RWPE1 (cell line): ENCODE data around the gene OR52E1.

Experiments used
- CTCF ChIA-PET: fragments of 350-600 bp; sonication (Branson Sonifier 250); formaldehyde crosslinking; extraction: SDS; loops from one replicate; lab custom pipeline; 2021; lab: Yijun Ruan, JAX
- POLR2A ChIA-PET: fragments of 400-600 bp; formaldehyde crosslinking; extraction: SDS; loops from one replicate; lab custom pipeline; 2020; ENCODE audit warnings: antibody characterized with exemption; ENCODE audit not compliant: low non-redundant PET; lab: Yijun Ruan, JAX
- DNase-seq: peaks from one replicate; pipeline ENCODE4 v3.0.0; 2012; ENCODE audit warnings: low spot score
- H3K27ac ChIP-seq: fragments of 450-650 bp; 2 replicates; pipeline ENCODE4 v1.5.1; 2017
- CTCF ChIP-seq: fragments of 450-650 bp; conservative IDR thresholded peaks from 2 replicates; pipeline ENCODE4 v1.5.1; 2017; ENCODE audit warnings: low read depth, mild to moderate bottlenecking

OR52E1 gene

GRCh38 chr11:5102246-5102645 is 32.9 kb downstream of the OR52E1 start:
- H3K27ac ChIP-seq = no peak overlapping the region
- POLR2A ChIA-PET = no interaction called here
- CTCF ChIA-PET = interaction anchor here (0.6 kb wide), 1 partner anchor 469 kb away, joined by 7 read pairs; no protein-coding TSS in a partner anchor
- DNase-seq = no peak
- TF ChIP-seq CTCF = no peak

- CTCF ChIA-PET = no interaction called here
- POLR2A ChIA-PET = no interaction called here
- H3K27ac ChIP-seq = no peak overlapping the region
- DNase-seq = no peak
- no peak for TF ChIP-seq CTCF
Observed at GRCh38 chr11:5103066-5103465, 33.7 kb downstream of the OR52E1 start.

- TF ChIP-seq CTCF = no peak
- no peak for DNase-seq
- no peak overlapping the region for H3K27ac ChIP-seq
- ChIA-PET CTCF (no interaction called here), POLR2A (no interaction called here)
Observed at GRCh38 chr11:5107285-5107684, 37.9 kb downstream of the OR52E1 start.

GRCh38 chr11:5115339-5115738 is 46.0 kb downstream of the OR52E1 start:
- POLR2A ChIA-PET = no interaction called here
- no peak for TF ChIP-seq CTCF
- no peak overlapping the region for H3K27ac ChIP-seq
- CTCF ChIA-PET = no interaction called here
- no peak for DNase-seq

- no peak for TF ChIP-seq CTCF
- POLR2A ChIA-PET = no interaction called here
- DNase-seq = no peak
- no peak overlapping the region for H3K27ac ChIP-seq
- CTCF ChIA-PET = interaction anchor here (0.6 kb wide), 1 partner anchor 1104 kb away, joined by 3 read pairs; no protein-coding TSS in a partner anchor
Observed at GRCh38 chr11:5117588-5117987, 48.2 kb downstream of the OR52E1 start.

GRCh38 chr11:5118893-5119292 is 49.5 kb downstream of the OR52E1 start:
- CTCF ChIA-PET = no interaction called here
- no peak for DNase-seq
- H3K27ac ChIP-seq = no peak overlapping the region
- TF ChIP-seq CTCF = no peak
- POLR2A ChIA-PET = no interaction called here
